GM12874 (cell line): Measurements from ENCODE around the gene APCDD1L.

ENCODE experiments used
- TF ChIP-seq, protein P1 (sequence below): IDR thresholded peaks from 2 replicates; pipeline ENCODE4 v1.5.1; 2011; ENCODE audit warnings: low read depth, mild to moderate bottlenecking, control low read depth, low read length, moderate library complexity; ENCODE audit not compliant: insufficient read depth

APCDD1L gene

DNA sequence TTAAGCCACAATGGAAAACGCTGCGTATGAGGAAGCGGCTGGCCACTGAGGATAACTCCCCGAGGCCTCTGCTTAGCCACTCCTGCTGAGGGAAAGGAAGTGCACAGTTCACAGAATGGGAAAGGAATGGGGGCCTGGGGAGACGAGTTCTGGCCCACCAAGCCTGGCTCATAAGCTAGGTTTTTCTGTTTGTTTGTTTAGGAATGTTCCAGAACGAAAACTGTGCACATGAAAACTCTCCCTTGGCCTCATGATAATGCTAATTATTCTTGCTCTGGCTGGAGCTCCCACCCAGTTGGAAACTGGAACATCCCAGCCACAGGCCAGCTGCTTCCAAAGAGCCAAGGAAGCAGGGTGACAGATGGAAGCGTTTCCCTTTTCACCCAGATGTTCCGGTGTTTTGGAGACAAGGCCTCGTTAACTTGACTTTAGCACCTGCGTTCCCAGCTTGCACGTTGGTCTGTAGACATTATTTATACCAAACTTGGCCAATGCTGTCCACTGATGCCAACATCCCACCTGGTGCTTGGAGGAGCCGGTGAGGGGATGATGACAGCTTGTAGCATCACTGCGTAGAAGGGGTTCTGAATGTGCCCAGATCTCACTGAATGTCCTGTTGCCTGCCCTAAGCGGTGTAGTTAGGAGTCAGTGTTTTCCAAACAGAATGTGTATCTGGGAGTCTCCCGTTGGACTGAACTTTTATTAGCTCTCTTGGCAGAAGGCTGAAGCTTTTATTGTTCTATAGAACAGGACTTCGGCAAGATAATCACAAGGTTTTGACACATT, 34.5 kb downstream of the APCDD1L start:
- TF ChIP-seq, protein P1, sequence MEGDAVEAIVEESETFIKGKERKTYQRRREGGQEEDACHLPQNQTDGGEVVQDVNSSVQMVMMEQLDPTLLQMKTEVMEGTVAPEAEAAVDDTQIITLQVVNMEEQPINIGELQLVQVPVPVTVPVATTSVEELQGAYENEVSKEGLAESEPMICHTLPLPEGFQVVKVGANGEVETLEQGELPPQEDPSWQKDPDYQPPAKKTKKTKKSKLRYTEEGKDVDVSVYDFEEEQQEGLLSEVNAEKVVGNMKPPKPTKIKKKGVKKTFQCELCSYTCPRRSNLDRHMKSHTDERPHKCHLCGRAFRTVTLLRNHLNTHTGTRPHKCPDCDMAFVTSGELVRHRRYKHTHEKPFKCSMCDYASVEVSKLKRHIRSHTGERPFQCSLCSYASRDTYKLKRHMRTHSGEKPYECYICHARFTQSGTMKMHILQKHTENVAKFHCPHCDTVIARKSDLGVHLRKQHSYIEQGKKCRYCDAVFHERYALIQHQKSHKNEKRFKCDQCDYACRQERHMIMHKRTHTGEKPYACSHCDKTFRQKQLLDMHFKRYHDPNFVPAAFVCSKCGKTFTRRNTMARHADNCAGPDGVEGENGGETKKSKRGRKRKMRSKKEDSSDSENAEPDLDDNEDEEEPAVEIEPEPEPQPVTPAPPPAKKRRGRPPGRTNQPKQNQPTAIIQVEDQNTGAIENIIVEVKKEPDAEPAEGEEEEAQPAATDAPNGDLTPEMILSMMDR, result no peak

DNA sequence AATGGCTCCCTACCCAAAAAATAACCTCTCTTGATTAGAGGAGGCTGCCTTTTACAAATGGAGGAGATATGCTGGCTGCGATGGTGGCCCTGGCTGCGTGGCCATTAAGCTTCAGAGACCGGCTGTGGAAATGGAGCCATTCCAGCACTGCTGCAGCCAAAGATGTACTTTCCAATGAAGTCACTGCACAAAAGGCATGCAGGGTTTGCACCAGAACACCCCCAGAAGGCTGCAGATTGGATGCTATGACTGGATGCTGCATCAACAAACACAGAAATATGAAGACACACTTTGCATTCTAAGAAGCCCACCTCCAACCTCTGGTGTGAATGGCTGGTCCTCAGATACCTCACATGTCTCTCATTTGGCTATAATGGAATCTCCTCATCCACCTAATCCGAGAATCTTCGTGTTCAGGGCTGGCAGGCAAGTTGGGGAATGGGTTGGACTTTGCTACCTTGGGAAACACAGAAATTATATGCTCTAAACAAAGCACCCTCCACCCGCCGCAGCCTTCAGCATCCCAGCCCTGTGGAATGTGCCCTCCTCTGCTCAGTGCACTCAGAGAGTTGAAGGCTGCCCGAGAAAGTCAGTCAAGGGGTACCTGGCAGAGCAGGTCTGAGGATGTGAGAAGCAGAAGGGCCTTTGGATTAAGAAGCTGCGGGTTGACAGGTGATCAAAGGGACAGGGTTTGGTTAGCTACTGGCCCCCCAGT, 35.3 kb downstream of the APCDD1L start:
- TF ChIP-seq, protein P1, result no peak

DNA sequence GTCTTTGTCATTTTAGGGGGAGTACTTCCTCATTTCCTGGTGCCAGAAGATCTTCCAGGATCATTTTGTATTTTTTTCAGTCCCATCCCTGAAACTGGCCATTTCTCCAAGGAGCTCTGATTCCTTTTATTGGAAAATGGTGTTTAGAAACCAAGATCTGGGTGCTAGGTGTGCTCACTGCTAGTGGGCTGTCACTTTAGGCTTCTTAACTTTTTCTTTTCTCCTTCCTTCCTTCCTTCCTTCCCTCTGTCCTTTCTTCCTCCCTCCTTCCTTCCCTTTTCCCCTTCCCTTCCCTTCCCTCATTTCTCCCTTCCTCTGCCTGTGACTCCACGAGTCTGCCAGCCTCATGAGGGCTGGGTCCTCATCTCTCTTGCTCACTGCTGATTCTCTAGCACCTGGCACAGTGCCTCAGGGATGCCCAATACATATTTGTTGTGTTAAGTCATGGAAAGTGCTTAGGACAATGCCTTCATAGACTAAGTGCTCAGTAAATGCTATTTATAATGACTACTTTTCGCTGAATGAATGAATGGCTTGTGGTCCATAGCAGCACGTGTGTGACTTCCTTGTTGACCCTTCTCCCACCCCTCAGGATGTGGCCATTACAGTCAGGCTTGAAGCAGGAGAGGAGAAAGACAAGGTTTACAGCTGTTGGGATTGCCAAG, 36.9 kb downstream of the APCDD1L start:
- TF ChIP-seq, protein P1, result no peak

DNA sequence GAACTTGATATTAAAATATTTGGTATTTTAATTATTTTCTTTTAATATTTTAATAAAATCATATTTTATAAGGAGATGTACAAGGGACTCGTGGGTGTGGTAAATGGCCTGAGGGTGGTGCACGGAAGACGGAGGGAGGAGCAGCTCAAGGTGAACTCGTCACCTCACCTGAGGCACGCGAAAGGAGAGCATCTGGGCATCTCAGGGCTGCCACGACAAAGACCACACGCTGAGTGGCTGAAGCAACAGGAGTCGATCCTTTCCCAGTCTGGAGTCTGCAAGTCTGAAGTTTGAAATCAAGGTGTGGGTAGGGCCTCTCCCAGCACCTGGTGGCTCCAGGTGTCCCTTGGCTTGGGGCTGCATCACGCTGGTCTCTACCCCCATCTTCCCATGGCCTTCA, 39.7 kb downstream of the APCDD1L start:
- TF ChIP-seq, protein P1, result no peak

DNA sequence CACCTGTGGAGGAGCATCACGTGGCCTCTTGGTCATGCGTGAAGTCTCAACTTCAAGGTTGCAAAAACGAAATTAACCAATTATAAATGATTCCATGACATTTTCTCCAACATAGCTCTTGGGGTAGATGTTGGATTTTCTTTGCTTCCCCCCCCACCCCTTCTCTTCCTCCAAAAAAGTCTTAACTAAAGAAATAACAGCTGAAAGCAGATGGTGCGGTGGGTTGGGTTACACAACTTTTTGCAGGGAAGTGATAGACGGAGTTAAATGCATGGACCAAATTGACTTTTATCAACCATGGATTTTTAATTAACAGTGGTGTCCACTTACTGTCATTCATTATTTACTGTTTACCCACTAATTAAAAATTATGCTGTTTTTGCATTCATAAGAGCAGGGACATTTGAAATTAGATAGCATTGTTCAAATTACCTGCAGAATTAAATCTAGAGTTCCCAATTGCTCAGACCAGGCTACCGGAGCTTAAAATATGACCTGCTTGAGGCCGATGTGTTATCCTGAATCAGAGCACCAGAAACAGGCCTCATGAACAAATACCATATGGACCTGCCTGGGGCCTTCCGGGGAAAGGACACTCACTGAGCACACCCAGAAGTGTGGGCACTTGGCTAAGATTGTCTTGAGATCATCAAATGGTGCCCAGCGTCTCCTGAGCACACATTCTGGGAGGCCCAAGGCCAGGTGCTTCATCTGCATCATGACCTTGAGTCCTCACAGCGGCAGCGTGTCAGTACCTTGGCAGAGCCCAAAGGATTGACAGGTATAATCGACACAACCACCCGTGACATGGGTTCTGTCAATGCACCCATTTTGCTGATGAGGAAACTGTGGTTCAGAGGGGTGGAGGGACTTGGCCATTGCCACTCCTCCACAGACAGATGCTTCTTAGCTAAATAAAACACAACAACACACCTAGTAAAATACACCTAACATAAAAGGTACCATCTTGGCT, 41.5 kb downstream of the APCDD1L start:
- TF ChIP-seq, protein P1, result no peak

DNA sequence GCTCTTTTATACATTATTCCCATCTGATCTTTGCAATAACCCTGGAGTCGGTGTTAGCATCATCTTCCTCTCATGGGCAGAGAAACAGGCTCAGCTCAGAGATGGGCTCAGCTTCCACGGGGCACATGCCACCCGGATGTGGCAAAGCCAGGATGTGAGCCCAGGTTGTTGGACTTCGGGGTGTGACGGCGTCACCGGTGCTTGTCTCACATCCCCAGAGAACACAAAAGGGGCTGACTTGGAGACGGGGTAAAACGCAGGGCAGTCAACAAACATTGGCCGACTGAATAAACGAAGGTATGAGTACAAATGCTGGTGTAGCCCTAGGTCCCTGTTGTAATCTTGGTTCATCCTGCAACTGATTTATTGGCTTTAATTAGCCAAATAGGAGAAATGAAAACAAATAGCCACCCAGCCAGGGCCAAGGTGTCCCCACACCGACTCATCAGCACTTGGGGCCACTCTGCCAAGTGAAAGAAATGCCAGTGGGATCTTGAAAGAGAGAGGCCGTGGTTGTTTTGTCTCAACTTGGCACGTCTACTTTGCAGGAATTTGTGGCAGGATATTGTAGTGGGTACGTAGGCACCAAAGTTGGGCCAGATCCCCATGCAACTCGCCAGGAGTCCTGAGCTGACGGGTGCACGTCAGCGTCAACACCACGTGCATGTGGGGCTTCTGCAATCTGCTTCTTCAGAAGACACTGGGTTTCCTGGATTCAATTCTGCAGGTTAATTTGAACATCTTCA, 42.8 kb downstream of the APCDD1L start:
- TF ChIP-seq, protein P1, result no peak
